GM18507 (cell line): ENCODE data around the gene ZNF292.
A peak's percentile ranks its signal among the peaks of the same experiment; 100 is the strongest.
"Not testable (repeated sequence)": the region's sequence is repeated elsewhere in the genome, so short reads cannot be mapped to it uniquely, and the experiment has no call there.

Experiments
- DNase-seq: peaks from one replicate; pipeline ENCODE4 v3.0.0; 2011; ENCODE audit warnings: low read depth; ENCODE audit not compliant: insufficient read length; ENCODE audit errors: extremely low spot score
- FAIRE-seq: peaks from 2 replicates; lab custom pipeline; 2011; peaks lifted over from hg19 to GRCh38; lab: Jason Lieb, UNC

ZNF292 gene

DNA sequence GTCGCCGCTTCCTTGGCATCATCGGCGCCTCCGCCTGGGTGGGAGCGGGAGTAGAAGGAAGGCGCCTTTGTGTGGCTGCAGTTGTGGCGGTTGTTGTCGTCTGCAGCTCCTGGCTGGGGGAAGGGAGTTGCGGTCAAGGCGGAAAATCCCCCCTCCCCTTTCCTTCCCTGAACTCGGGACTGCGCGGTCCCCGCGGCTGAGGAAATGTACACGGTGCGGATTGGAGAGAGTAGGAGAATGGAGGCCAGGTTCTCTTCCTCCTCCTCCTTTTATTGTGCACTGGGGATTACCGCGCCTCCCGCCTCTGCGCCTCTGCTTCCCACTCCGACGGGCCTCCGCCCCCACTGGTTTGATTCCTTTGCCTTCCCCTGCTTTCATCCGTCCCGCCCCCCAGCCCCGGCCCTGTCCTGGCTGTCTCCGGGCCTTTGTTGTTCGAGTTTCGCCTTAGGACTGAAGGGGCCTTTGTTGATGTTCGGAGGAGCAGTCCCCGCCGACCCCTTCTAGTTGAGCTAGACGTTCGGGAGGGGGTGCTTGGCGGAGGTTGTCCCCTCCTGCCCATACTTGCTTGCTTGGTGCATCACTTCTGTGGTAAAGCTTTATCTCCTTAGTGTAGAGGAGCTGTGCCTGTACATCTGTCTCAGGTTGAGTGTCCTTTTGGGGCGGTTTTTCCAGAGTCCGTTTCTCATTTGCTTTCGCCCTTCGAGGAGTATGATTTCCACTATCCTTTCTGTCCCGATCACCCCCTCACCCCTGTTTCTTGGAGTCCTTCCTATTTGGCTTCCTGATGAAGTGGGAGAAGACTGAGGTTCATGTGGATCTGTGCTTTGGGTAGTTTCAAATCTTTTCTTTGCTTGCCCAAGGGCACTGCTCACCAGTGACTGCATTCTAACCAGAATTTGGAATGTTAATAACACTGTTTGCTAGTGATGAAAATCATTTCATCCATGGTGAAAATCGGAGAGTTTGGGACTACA lies 764 bp downstream of the ZNF292 start:
- DNase-seq (no peak), FAIRE-seq (no peak)

DNA sequence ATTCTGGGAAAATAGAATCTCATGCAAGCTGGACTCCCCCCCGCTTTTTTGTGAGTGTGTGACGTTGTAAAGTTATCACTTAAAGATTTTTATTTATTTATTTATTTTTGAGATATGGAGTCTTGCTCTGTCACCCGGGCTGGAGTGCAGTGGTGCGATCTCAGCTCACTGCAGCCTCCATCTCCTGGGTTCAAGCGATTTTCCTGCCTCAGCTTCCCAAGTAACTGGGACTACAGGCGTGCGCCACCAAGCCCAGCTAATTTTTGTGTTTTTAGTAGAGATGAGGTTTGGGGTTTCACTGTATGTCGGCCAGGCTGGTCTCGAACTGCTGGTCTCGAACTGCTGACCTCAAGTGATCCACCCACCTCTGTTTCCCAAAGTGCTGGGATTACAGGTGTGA lies 2.2 kb downstream of the ZNF292 start:
- FAIRE-seq, DNase-seq: not testable (repeated sequence)

DNA sequence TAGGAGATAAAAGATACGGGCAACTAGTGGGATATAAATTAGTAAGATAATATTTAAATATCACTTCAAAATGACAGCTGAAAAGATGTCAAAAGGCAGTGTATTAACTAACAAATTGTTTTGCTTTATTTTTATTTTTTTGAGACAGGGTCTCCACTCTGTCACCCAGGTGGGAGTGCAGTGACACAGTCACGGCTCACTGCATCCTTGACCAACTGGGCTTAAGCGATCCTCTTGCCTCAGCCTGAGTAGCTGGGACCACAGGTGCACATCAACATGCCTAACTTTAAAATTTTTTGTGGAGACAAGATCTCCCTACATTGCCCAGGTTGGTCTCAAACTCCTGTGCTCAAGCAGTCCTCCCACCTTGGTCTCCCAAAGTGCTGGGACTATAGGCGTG lies 5.9 kb downstream of the ZNF292 start:
- no peak for FAIRE-seq
- no peak for DNase-seq

DNA sequence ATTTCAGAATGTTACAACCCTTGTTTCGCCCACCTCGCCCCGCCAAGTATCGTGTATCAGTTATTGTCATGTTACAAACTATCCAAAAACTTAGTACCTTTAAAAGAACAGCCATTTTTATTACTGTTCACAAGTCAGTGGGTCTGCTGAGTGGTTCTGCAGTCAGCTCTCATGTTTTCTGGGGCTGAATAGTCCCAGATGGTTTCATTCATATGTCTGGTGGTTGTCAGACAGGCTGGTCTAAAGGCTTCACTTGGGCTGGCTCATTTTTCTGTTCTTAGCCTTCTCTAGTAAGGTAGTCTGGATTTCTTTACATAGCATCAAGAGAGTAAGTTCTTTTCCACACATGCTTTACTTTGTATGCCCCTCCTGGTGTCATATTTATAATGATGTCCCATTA lies 8.6 kb downstream of the ZNF292 start:
- DNase-seq (no peak), FAIRE-seq (peak; percentile 45)

DNA sequence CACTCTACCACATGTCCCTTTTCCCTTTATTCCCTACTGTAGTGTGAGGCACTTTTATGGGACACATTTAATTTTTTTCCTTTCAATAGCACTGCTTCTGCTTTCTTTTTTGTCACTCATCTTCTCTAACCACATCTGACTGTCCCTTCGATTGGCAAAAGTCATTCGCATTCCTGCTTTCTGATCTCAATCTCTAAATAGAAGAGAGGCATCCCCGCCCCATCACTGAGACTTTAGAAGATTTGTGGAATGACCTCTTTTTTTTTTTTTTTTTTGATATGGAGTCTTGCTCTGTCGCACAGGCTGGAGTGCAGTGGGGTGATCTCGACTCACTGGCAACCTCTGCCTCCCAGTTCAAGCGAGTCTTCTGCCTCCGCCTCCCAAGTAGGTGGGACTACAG lies 9.1 kb downstream of the ZNF292 start:
- no peak for FAIRE-seq
- no peak for DNase-seq

DNA sequence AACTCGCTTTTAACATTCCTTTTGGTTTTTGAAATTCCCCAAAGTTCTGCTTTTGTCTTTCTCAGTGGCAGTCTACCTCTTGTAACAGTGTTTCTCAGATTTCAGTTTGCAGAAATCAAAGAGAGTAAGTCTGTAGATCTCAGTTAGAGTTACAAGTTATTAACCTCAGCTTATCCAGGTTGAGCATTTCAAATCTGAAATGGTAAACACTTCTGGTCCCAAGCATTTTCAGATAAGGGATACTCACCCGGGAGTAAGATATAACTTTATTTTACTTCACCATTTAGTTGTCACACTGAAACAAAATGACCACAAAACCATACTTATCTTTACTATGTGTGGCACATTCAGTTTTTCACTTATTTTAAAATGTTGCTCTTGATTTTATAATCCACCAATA lies 9.8 kb downstream of the ZNF292 start:
- FAIRE-seq (no peak), DNase-seq (no peak)

DNA sequence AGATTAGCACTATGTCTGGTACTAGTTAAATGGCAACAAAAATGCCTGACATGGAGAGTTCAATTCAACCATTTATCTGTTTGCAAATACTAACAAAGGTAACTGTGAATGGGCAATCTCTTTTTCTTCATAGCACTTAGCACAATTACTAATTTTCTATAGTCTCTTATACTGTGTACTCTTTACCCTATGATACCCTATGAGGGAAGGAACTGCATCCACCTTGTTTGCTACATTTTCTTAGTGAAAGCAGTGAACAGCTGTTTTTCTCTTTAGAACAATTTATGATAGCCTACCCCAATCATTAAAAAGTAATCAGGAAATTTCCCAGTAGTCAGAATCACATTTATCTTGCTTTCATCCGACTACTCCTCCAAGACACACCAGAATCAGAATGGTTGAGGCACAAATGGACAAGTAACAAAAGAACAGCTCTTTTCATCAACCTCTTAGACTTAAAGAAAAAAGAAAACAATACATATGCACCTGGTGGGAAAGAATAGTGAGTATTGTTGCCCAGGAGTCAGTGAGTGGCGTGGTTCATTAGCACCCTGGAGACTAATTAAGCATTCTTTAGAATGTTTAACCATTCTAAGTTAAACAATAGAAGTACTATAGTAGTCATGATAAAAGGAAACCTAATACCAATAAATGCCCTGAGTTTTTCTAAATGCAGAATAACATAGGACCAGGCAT lies 16.7 kb downstream of the ZNF292 start:
- DNase-seq (no peak), FAIRE-seq (peak; percentile 5)

DNA sequence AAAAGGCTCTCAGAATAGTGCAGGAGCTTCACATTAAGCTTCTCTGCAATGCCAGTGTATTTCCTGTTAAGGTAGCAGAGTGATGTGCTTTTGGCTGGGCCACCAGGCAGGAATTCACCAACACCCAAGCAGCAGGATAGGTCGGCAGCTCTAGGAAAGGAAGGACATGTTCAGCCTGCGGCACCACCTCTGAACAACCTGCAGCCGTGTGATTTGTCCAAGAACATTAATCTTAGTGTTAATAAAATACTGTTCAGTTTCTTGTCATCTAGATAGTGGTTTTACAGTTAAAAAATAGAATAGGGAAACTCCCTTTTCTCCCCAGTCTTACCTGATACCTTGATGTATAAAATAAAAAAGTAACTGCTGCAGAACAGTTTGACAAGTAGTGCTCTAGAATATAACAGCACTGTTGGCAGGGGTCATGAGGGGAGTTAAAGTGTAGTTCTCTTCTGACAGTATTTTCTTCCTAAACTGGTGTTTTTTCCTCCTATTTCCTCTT lies 18.8 kb downstream of the ZNF292 start:
- no peak for DNase-seq
- peak; percentile 58 for FAIRE-seq

DNA sequence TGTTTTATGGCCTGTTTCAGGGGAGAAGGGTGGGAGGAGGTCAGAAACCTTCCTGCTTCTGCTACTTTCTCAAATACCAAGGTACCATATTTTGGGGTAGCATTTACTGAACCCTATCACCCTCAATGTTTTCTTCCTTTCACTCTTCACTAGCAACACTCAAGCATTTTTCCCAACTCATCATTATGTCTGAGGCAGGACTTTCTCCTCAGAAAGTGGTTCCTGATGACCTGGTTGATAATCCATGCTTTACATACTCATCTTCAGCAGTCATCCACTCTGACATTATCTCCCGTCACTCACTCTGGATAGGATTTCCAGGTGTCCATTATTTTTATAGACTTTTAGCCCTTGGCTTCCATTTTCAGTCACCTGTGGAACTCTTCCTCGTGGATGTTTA lies 21.1 kb downstream of the ZNF292 start:
- DNase-seq (no peak), FAIRE-seq (no peak)

DNA sequence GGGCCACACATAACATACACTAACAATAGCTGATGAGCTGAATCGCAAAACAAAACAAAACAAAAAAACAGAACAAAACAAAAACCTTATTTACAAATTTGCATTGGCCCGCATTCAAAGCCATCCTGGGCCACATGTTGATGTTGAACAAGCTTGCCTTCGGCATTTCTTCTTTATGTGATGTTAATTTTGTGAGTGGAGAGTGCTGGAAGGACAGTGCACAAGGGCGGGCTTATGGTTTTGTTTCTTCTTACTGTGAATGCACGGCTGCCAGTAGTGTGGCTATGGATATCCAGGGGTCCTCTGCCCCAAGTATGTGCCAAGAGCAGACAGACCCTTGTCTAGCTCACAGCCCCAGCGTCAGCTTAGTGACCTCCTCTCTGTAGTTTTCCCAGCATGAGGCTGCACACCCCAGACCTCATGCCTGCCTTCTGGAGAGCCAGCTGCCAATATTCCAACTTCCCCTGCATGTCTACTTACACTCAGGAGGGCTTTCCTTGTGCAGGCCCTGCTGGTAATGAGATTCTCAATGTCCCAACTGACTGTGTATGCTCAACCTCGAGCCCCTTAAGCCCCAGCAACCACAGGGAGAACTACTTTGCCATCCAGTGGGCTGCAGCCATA lies 24.9 kb downstream of the ZNF292 start:
- FAIRE-seq = peak; percentile 31
- DNase-seq = no peak

DNA sequence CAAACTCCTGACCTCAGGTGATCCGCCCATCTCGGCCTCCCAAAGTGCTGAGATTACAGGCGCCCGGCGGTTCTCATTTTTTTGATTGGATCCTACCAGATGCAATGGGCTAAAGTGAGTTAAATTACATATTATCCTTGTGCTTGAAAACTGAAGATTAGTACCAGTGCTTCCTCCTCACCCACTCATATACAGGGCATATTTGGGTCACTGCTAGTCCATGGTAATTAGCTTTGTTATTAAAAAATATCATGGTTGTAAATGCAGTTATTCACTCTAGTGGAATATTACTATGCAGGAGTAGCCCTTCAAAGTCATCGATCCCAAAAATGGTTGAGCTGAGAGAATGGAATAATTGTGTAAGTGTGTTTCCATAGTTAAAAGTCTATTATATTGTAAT lies 26.5 kb downstream of the ZNF292 start:
- DNase-seq (no peak), FAIRE-seq (no peak)

DNA sequence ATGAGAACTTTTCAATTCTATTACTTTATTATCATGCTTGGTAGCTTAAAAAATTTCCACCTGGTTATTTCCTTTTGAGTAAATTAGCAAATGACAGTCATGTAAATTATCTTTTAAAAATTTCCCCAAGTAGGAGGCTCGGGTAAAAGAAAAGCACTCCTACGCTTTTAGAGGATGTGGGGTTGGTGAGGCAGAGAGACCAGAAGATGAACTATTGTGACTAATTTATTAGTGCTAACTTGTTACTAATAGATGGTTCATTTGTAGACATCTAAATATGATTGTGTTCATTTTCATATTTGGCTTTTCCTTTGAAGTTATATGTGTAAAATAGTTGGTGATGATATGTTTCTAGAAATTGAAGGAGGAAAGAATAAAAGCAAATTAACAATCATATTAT lies 27.0 kb downstream of the ZNF292 start:
- FAIRE-seq = peak; percentile 78
- peak; percentile 17 for DNase-seq

DNA sequence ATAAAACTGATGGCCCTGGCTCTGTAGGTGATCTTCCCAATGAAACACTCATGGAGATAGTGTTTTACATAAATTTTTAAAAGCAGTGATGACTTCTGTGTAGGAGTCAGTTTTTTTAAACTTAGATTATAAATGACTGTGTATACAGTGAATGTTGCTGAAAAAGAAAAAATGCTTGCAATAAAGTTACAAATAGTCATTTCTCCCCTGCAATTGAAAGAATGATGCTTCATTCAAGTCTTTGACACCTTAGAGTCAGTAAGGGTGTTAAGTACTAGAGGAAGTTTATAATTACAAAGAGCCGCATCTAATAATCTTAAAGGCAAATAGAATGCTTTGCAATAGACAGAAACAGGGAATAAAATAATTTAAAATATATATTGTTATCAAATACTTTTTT lies 27.6 kb downstream of the ZNF292 start:
- FAIRE-seq = no peak

DNA sequence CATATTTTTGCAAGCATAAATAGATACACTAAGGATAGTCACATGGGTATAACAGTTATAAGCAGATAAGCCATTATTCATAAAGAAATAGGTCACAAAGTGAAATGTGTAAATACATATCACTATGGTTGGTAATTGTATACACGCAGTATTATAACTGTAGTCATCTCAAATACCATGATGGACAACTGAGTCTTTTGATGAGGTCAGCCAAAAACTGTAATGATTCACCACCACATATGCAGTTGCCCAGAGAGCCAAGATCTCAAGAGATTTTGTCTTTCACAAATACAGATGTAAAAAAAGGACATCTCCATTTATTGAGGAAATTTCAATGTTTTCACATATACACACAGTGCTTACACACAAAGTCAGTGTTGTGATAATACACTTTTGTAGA lies 28.3 kb downstream of the ZNF292 start:
- FAIRE-seq (peak; percentile 45), DNase-seq (no peak)

More for the DNA sequence above, 27.6 kb downstream of the ZNF292 start:
- DNase-seq = no peak

DNA sequence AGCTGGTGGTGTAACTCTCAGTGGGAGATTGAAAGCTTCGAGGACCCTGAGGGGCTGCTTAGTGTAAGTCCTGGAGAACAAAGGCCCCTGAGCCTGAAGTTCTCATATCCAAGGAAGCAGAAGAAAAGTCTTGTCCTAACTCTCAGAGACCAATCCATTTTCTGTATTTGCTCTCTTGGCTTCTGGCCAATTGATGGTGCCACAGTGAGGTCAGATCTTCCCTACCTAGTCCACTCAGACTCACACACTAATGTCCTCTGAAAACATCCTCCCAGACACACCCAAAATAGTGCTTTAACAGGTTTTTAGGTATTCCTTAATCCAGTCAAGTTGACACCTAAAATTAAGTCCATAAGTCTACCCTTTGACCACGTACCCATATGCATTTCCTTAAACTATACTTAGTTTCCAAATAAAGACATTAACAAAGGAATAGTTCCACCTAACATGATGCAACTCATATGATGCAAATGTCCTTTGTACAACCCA lies 29.4 kb downstream of the ZNF292 start:
- FAIRE-seq (no peak), DNase-seq (no peak)

DNA sequence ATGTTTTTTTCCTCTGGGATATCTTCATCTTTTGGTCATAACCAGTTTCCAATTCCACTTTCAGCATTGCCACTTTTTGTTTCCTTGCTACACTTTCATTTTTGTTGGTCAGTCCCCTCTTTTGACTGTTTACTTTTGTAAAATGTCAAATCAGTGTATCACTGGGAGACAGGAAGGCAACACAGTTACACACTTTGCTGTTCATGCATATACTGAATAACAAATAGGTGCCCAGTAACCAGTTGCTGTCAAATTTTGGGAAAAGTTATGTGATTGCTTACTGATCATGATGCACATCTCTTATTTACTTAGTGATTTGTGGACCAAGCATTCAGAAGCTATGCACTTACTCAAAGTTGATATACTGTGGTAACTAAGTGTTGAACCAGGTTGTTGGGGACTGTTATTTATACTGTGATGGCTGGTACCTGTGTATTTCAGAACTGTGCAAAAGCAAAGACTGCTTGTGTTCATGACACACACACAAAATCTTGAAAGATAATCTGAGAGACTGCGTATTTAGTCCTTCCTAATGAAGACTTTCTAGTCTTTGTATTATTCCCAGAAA lies 41.0 kb downstream of the ZNF292 start:
- DNase-seq = no peak
- peak; percentile 49 for FAIRE-seq

DNA sequence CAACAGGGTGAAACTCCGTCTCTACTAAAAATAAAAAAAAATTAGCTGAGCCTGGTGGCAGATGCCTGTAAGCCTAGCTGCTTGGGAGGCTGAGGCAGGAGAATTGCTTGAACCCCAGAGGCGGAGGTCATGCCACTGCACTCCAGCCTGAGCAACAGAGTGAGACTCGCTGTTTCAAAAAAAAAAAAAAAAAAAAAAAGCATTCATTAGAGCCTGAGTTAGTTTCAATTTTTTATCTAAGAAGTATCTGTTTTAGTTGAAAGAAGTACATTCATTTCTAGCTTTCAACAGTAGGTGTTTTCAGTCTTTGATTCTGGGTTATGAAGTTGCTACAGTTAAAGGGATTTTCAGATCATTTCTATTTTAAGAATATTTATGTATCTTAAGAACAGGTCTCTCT lies 42.2 kb downstream of the ZNF292 start:
- FAIRE-seq (peak; percentile 38), DNase-seq (no peak)

DNA sequence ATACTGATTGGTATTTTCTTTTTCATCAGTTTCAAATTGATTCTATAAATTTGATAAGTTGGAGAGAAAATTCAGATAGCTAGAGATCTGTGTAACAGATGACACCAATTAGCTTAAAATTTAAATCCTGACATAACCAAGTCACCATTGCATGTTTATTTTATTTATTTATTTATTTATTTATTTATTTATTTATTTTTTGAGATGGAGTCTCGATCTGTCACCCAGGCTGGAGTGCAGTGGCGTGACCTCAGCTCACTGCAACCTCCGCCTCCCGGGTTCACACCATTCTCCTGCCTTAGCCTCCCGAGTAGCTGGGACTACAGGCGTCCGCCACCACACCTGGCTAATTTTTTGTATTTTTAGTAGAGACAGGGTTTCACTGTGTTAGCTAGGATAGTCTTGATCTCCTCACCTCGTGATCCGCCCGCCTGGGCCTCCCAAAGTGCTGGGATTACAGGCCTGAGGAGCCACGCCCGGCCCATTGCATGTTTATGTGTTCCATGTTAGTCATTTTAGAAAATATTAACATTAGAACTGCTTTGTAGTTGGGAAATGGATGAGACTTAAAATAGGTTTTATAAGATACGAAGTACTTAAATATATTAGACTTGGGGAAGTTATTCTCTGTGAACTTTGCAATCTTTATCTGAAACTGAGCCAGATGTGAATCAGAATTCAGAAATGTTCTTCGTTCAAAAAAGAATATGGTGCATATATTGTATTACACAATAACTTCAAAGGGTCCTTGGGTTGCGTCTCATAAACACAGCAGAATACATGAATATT lies 42.9 kb downstream of the ZNF292 start:
- not testable (repeated sequence) for DNase-seq, FAIRE-seq

DNA sequence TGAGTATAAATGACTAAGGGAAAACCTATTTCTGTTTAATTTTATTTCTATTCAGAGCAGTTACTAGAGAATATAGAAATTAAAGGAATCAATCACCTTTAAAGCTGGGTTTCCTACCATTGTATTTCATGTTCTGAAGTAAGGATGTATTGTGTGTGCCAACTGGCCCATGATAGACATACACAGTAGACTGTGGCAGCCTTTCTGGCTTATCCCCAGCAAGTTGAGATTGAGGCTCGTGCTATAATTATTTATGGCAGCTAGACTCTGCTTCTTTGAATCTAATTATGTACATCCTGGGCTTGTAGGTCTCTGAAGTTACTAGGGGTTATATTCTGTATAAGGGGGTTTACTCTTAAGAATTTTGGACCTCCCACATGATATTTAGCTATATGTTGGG lies 44.4 kb downstream of the ZNF292 start:
- DNase-seq = no peak
- FAIRE-seq = no peak
